GM12878 (cell line): ENCODE results near the gene MRTFA.

ENCODE experiments used
- EP300 ChIP-seq, 2 experiments: fragments of 150-350 bp in 1 of 2; IDR thresholded peaks; 2 replicates each; pipeline ENCODE4 v1.6.1; 2011 to 2012; ENCODE audit warnings: low read depth in 2 of 2, low read length in 2 of 2, borderline replicate concordance in 1 of 2, improper control_type of control experiment in 1 of 2, inconsistent platforms in 1 of 2; ENCODE audit not compliant: control insufficient read depth in 1 of 2
- JUNB ChIP-seq: IDR thresholded peaks from 2 replicates; pipeline ENCODE4 v1.6.1; 2016; ENCODE audit warnings: antibody characterized with exemption, mild to moderate bottlenecking
- POLR2A ChIP-seq: IDR thresholded peaks from 2 replicates; pipeline ENCODE4 v1.6.1; 2011; ENCODE audit warnings: low read depth, mild to moderate bottlenecking, low read length
- POLR2AphosphoS5 ChIP-seq: IDR thresholded peaks from 2 replicates; pipeline ENCODE4 v1.6.1; 2011; ENCODE audit warnings: mild to moderate bottlenecking, low read length, inconsistent platforms
- REST ChIP-seq: IDR thresholded peaks from 2 replicates; pipeline ENCODE4 v1.6.1; 2012; ENCODE audit warnings: mild to moderate bottlenecking, low read depth, low read length
- TARDBP ChIP-seq: IDR thresholded peaks from 2 replicates; pipeline ENCODE4 v1.6.1; 2016; ENCODE audit warnings: borderline replicate concordance
- TBL1XR1 ChIP-seq: IDR thresholded peaks from 2 replicates; pipeline ENCODE4 v1.6.1; 2012; ENCODE audit warnings: low read depth, low read length, improper control_type of control experiment
- ZNF274 ChIP-seq: IDR thresholded peaks from one replicate; pipeline ENCODE4 v1.8.0; 2011; ENCODE audit not compliant: insufficient read length, insufficient read depth

- TF ChIP-seq ZNF274 (no peak), POLR2A (peak; percentile 49; the same call in 1 of the 2 replicates), TBL1XR1 (no peak), JUNB (no peak), EP300 (IDR thresholded peaks at IDR 0.05; ENCODE audit: borderline replicate concordance in 1 of 2, control insufficient read depth in 1 of 2, low read depth in 2 of 2, low read length in 2 of 2) (no peak), REST (no peak), TARDBP (no peak), POLR2AphosphoS5 (no peak)
Observed at GRCh38 chr22:40411506-40411861, 225.0 kb downstream of the MRTFA start.
